Lung microvascular endothelial cell (primary cell): ENCODE results near the gene TCF12. TPM values are rescaled to one million over a fixed set of nuclear protein-coding genes. Genes with fewer than 3 reads are reported as not detected.

Experiments
- DNase-seq, 2 donors: peaks; one replicate each; pipeline versions ENCODE4 v3.0.0 to v3.0.0-alpha.2; 2010; ENCODE audit warnings: low read depth in 2 of 2
- total RNA-seq: library from RNA; depleted of rRNA; stranded (reverse); fragments of >200 nt; gene quantifications from 2 replicates; pipeline ENCODE4 v1.2.1, GENCODE V29; 2014

The TCF12 gene
- total RNA-seq, 1 donor from 2014 or later, result 94.4 TPM

GRCh38 chr15:57205996-57206395 lies 287.6 kb downstream of the TCF12 start:
- DNase-seq, result no peak

- peak; percentile 61 to 69 for DNase-seq
Observed at GRCh38 chr15:57213862-57214261, 295.4 kb downstream of the TCF12 start.

GRCh38 chr15:57215326-57215725 lies 296.9 kb downstream of the TCF12 start:
- DNase-seq, result no peak

GRCh38 chr15:57215881-57216280 lies 297.4 kb downstream of the TCF12 start:
- DNase-seq, result no peak

GRCh38 chr15:57216288-57216687 lies 297.8 kb downstream of the TCF12 start:
- DNase-seq, result peak; percentile 63 to 72

GRCh38 chr15:57217778-57218598 lies 299.5 kb downstream of the TCF12 start:
- DNase-seq, result no peak

- peak in 1 of 2 donors; percentile 48 for DNase-seq
Observed at GRCh38 chr15:57218826-57219576, 300.6 kb downstream of the TCF12 start.

GRCh38 chr15:57220205-57220604 lies 301.8 kb downstream of the TCF12 start:
- DNase-seq, result peak; percentile 37 to 51

- DNase-seq, result no peak
Observed at GRCh38 chr15:57221134-57221533, 302.7 kb downstream of the TCF12 start.

- DNase-seq, result no peak
Observed at GRCh38 chr15:57223345-57223744, 304.9 kb downstream of the TCF12 start.

- DNase-seq, result no peak
Observed at GRCh38 chr15:57223887-57224286, 305.4 kb downstream of the TCF12 start.

- DNase-seq, result no peak
Observed at GRCh38 chr15:57224664-57225063, 306.2 kb downstream of the TCF12 start.

GRCh38 chr15:57227166-57227565 lies 308.7 kb downstream of the TCF12 start:
- DNase-seq, result no peak

GRCh38 chr15:57227899-57228298 lies 309.5 kb downstream of the TCF12 start:
- no peak for DNase-seq

- no peak for DNase-seq
Observed at GRCh38 chr15:57228395-57228794, 310.0 kb downstream of the TCF12 start.

GRCh38 chr15:57229051-57229450 lies 310.6 kb downstream of the TCF12 start:
- DNase-seq, result no peak

- DNase-seq, result no peak
Observed at GRCh38 chr15:57231559-57231958, 313.1 kb downstream of the TCF12 start.

- no peak for DNase-seq
Observed at GRCh38 chr15:57234156-57234555, 315.7 kb downstream of the TCF12 start.

- DNase-seq, result no peak
Observed at GRCh38 chr15:57235186-57235585, 316.7 kb downstream of the TCF12 start.

GRCh38 chr15:57235873-57236272 lies 317.4 kb downstream of the TCF12 start:
- peak; percentile 78 to 84 for DNase-seq

- DNase-seq, result no peak
Observed at GRCh38 chr15:57236561-57237300, 318.3 kb downstream of the TCF12 start.

GRCh38 chr15:57237301-57237642 lies 318.8 kb downstream of the TCF12 start:
- peak in 1 of 2 donors; percentile 5 for DNase-seq
